GM06990 (cell line): ENCODE measurements around the gene YAF2.

Experiments used
- DNase-seq: peaks from one replicate; pipeline ENCODE4 v3.0.0-alpha.2; 2011; ENCODE audit not compliant: insufficient read length; ENCODE audit errors: extremely low read depth
- H3K27me3 ChIP-seq: replicated peaks from 2 replicates; pipeline ENCODE4 v1.6.0; 2011; ENCODE audit warnings: low read length; ENCODE audit not compliant: control insufficient read depth, insufficient read depth
- H3K36me3 ChIP-seq: 2 replicates; pipeline ENCODE4 v1.5.1; 2011; ENCODE audit warnings: low read length; ENCODE audit not compliant: control insufficient read depth, insufficient read depth
- H3K4me3 ChIP-seq: replicated peaks from 2 replicates; pipeline ENCODE4 v1.5.1; 2011; ENCODE audit warnings: low read depth, mild to moderate bottlenecking, control low read depth, low read length
- CTCF ChIP-seq: IDR thresholded peaks from 2 replicates; pipeline ENCODE4 v1.5.1; 2011; ENCODE audit warnings: low read length, control low read depth, mild to moderate bottlenecking, inconsistent platforms; ENCODE audit not compliant: insufficient read depth, poor library complexity, severe bottlenecking

YAF2 gene

GRCh38 chr12:42144408-42145196 lies 93.4 kb downstream of the YAF2 start, which contains the start of gene GXYLT1:
TSS of gene GXYLT1 (minus strand) at chr12:42144874. CDS start at chr12:42144646, 228 bp downstream.
- TF ChIP-seq CTCF: no peak
- H3K4me3 ChIP-seq: peak within 1 kb of the TSS; percentile 76

GRCh38 chr12:42144158-42144407 lies 94.0 kb downstream of the YAF2 start:
- no peaks in the 10 kb centered on the region for H3K27me3 ChIP-seq
- no peak for DNase-seq
- no peaks in the 10 kb centered on the region for H3K36me3 ChIP-seq
- TF ChIP-seq CTCF: no peak
- H3K4me3 ChIP-seq: peak overlapping the region; percentile 76

More at GRCh38 chr12:42144408-42145196, 93.4 kb downstream of the YAF2 start, which contains the start of gene GXYLT1:
- DNase-seq: peak; percentile 97
- no peaks in the 10 kb centered on the region for H3K36me3 ChIP-seq
- no peaks in the 10 kb centered on the region for H3K27me3 ChIP-seq

GRCh38 chr12:42143452-42144157 lies 94.4 kb downstream of the YAF2 start:
- H3K27me3 ChIP-seq: no peaks in the 10 kb centered on the region
- H3K36me3 ChIP-seq: no peaks in the 10 kb centered on the region
- peak overlapping the region; percentile 76 for H3K4me3 ChIP-seq
- TF ChIP-seq CTCF: no peak
- no peak for DNase-seq

- TF ChIP-seq CTCF: no peak
- DNase-seq: no peak
- no peak overlapping the region for H3K4me3 ChIP-seq
Measured at GRCh38 chr12:42141981-42142606, 96.0 kb downstream of the YAF2 start.

GRCh38 chr12:42140901-42141300 lies 97.1 kb downstream of the YAF2 start:
- TF ChIP-seq CTCF: no peak
- Histone ChIP-seq H3K27me3 (no peaks in the 10 kb centered on the region), H3K4me3 (no peak overlapping the region), H3K36me3 (no peaks in the 10 kb centered on the region)
- DNase-seq: no peak

More at GRCh38 chr12:42141981-42142606, 96.0 kb downstream of the YAF2 start:
- Histone ChIP-seq H3K27me3 (no peaks in the 10 kb centered on the region), H3K36me3 (no peaks in the 10 kb centered on the region)
